NCI-H2196 (cell line): ENCODE measurements around the gene DENND1A.
A peak's percentile ranks its signal among the peaks of the same experiment; 100 is the strongest.

Source experiments
- DNase-seq: peaks from one replicate; lab custom pipeline; 2025; ENCODE audit not compliant: unreplicated experiment; lab: John Stamatoyannopoulos, UW

Gene DENND1A

GRCh38 chr9:123687246-123687751, 242.6 kb downstream of the DENND1A start:
- DNase-seq, result peak; percentile 45

- DNase-seq, result no peak
Measured at GRCh38 chr9:123686829-123687192, 243.1 kb downstream of the DENND1A start.

GRCh38 chr9:123686131-123686828, 243.6 kb downstream of the DENND1A start:
- no peak for DNase-seq

DNA sequence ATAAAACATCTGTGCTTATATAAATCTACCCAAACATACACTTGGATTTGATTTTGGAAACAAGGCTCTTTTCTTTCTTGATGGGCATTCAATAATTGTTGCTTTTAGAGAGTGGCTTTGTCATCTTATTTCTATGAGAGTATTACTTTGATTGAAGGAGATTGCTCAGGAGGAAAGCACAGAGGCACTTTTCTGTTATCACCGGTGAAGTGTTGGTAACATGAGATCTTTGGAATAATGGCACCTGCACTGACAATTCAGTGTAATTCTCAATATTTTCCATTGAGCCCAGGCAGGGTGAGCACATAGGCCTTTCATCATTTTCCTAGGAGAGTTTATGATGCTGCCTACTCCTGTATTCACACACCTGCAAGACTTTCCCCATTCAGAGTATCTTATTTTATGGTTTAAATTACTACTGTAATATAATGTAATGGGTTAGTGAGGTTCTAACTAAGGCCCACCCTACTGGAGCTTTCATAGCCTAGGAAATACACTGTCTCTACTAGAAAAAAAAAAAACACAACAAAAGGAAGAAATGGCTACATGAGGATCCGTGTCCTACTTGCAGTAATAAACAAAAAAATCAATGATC, 244.3 kb downstream of the DENND1A start:
- no peak for DNase-seq

DNA sequence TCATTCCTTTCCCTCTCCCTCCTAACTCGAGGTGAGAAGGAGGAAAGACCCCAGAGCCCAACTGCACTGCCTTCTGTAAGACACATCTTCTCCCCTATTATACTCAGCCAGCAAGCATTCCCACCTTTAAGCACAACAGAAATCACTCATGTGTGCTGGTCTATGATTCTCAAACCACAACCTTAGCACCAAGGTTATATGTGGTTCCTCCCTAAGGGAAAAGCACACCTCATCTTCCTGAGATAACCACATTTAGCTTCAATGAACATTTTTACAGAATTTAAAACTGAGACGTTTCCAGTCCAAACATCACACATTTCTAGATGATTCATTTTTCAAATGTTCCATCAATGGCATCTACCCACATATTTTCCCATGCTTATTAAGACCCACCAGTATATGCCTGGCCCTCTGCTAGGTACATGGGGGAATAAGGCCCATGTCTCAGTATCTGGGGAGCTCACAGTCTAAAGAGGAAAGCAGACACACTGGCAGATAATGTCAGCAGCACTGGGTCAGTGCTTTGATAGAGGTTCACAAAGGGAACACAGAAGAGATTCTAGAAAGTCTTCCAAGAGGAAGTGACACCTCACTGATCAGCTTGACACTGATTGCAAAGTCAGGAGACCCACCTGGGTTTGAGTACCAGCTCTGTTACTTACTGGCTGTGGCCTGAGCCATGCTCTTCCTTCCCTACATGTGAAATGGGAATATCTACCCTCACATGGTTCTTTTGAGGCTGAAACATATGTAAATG, 245.4 kb downstream of the DENND1A start:
- DNase-seq, result no peak

DNA sequence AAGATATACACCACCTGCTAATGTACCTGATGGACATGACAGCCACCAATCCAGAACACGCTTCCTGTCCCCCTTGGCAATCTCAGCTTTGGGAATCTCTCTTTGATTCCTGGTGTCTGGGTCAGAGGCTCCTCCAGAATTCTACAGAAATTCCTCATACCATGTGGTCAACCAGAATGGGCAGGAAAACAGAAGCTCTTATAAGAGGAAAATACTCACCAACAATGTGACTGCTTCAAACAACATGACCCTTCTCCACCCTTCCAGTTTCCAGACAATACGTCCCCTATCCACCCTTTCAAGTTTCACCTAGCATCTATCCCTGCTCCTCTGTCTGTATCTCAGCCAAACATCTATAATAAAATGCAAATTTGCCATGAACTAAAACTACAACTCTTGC, 247.2 kb downstream of the DENND1A start:
- DNase-seq, result no peak

- DNase-seq, result no peak
Measured at GRCh38 chr9:123680352-123680751, 249.6 kb downstream of the DENND1A start.

- no peak for DNase-seq
Measured at GRCh38 chr9:123679330-123679987, 250.5 kb downstream of the DENND1A start.

- no peak for DNase-seq
Measured at GRCh38 chr9:123678878-123679329, 251.0 kb downstream of the DENND1A start.

DNA sequence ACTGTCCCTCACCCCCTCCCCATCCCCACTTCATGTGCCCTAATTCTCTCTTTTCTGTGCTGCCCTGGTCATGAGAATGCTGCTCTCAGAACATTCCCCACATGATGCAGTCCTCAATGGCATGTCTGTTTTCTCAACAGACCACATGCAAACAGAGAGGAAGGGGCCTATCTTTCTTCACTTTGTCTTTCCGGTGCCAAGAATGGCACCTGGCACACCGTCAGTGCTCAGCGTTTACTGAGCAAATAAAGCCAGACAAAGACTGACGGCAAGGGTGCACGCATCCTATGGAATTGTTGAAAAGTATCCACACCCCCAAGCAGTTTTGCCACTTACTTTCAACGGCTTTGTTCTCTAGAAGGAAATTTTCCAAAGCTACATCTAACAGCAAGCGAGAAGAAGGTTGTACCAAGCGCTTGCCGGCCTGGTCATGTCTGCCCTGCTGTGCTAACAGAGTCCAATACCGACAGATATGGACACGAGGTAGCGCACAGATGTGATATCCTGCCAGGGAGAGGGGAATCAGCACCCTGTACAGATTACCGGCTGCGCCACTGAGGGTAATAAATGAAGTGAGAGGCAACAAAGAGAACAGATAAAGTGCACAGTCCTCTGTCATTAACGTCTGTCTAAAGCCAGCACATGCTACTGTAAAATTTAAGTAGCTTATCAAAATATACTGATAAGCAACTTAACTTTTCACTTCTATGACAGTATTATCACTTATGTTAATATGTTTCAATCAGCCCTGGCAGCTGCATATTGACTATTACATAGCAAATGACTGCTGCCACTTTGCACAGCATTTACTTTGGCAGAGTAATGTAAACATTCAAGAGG, 251.7 kb downstream of the DENND1A start:
- DNase-seq, result peak; percentile 59

DNA sequence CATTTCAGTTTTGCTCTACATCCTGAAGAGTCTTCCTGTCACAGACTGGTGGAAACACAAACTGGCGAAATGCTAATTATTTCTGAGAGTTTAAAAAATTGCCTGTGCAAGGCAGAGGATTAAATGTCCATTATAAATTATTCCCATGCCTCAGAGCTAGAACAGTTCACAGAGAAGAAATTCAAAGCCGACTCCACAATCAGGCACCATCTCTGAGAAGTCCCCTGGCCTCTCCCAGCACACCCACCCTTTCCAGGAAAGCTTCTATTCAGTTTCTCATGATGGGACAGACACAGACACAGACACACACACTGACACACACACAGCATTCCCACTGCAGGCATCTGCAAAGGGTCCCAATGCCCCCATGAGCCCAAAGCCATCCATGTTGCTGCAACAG, 253.1 kb downstream of the DENND1A start:
- DNase-seq, result no peak

DNA sequence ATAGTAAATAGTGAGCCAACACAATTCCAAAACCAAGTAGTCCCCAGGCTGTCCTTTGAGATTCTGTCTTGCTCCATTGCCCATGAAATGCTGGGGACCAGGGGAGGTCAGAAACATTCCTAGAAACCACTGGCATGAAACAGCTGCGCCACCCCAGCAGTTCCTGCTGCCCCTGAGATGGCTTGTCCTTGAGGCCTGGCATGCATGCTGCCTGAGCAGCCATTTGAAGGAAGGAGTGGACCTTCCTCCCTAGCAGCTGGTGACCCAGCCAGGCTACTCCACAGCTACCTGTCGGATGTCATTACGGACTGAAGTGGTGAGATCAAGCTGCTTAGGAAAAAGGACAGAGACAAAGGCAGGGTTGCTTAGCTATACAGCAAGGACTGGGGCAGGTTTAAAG, 260.6 kb downstream of the DENND1A start:
- no peak for DNase-seq

GRCh38 chr9:123663529-123663928, 266.4 kb downstream of the DENND1A start:
- DNase-seq, result no peak

DNA sequence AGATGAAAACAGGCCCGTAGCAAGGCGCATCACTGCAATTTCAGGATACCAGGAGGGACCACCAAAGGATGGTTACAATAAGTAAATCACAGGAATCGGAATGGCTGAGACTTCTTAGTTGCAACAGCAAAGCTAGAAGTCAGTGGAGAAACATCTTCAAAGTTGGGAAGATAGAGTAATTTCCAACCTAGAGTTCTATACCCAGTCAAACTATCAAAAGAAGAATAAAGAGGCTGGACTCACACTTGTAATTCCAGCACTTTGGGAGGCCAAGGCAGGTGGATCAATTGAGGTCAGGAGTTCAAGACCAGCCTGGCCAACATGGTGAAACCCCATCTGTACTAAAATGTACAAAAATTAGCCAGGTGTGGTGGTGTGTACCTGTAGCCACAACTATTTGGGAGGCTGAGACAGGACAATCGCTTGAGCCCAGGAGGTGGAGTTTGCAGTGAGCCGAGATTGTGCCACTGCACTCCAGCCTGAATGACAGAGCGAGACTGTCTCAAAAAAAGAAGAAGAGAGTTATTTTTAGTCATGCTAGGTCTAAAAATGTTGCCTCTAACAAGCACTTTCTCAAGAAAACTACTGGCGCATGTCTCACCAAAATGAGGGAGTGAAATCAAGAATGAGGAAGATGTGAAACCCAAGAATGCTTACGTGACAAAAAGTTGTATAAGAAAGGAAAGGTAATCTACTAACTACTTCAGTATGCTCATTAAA, 267.7 kb downstream of the DENND1A start:
- DNase-seq, result no peak

- no peak for DNase-seq
Measured at GRCh38 chr9:123660691-123661466, 269.0 kb downstream of the DENND1A start.

- DNase-seq, result no peak
Measured at GRCh38 chr9:123659358-123659757, 270.6 kb downstream of the DENND1A start.

DNA sequence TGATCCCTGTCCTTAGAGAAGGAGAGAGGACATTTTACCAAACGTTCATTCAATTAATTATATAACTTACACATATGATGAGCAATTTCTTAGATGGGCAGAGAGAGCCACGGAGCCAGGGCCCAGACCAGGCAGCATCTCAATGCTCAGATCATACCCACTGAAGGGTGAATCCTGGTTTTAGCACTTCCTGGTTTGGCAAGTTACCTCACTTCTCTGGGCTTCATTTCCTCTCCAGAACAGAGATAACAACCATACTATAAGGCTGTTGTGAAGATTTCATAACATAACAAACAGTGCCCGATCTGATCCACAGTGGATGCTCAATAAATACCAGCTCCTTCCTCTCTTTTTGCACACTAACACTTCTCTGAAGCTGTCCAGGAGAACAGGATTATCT, 271.1 kb downstream of the DENND1A start:
- DNase-seq, result no peak

- no peak for DNase-seq
Measured at GRCh38 chr9:123657941-123658340, 272.0 kb downstream of the DENND1A start.

GRCh38 chr9:123657099-123657498, 272.8 kb downstream of the DENND1A start:
- DNase-seq, result no peak
